AG04450 (cell line): ENCODE data around the gene ROBO1. TPM values are rescaled to one million over a fixed set of nuclear protein-coding genes. Genes with fewer than 3 reads are reported as not detected.

ENCODE experiments used
- CTCF ChIA-PET: fragments of 300-600, 350-600 bp; formaldehyde crosslinking; extraction: SDS; loops from one replicate; lab custom pipeline; 2022; ENCODE audit warnings: antibody characterized with exemption, inconsistent platforms; lab: Charles Lee
- POLR2A ChIA-PET: fragments of 350-600 bp; formaldehyde crosslinking; extraction: SDS; loops from one replicate; lab custom pipeline; 2021; ENCODE audit warnings: antibody characterized with exemption, inconsistent platforms; lab: Yijun Ruan, JAX
- DNase-seq: peaks from one replicate; pipeline ENCODE4 v3.0.0-alpha.2; 2011; ENCODE audit warnings: low read depth, low spot score
- H3K27ac ChIP-seq: one replicate; pipeline ENCODE4 v1.5.1; 2012; ENCODE audit warnings: low read depth, low read length, control low read depth
- H3K27me3 ChIP-seq: one replicate; pipeline ENCODE4 v1.6.0; 2012; ENCODE audit warnings: low read length; ENCODE audit not compliant: control insufficient read depth, insufficient read depth
- H3K4me3 ChIP-seq: 2 replicates; pipeline ENCODE4 v1.5.1; 2011; ENCODE audit warnings: mild to moderate bottlenecking, low read depth, low read length, control low read depth
- H3K9me3 ChIP-seq: 2 replicates; pipeline ENCODE4 v1.5.1; 2012; ENCODE audit warnings: low read length; ENCODE audit not compliant: control insufficient read depth, insufficient read depth
- polyA plus RNA-seq: library from polyadenylated mRNA; depleted of rRNA; stranded (reverse); fragments of >200 nt; gene quantifications from 2 replicates; pipeline ENCODE4 v1.2.3, GENCODE V29; 2011
- TF ChIP-seq, protein P1 (sequence below): IDR thresholded peaks from 2 replicates; pipeline ENCODE4 v1.5.1; 2011; ENCODE audit warnings: low read depth, low read length, control low read depth, inconsistent platforms

Gene ROBO1
- polyA plus RNA-seq, 1 experiment, result 66.0 TPM

DNA sequence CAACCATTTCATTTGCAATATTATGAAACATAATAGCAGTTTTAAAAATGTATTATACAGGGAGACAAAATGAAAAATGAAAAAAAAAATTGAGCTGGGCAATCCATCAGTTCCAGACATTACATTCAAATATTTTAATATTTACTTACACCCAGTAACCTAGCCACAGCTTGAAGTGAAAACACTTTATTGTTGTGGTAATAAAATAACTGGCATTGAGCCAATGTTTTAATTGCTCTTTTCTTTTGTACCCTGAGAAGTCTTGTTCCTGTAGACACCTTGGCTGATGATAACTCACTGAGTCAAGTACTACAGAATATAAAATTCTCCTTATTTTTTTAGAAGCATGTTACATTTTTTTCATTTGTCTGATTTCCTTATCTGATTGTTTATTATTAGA, 180.6 kb downstream of the ROBO1 start:
- no peaks in the 10 kb centered on the region for H3K27me3 ChIP-seq
- TF ChIP-seq, protein P1, sequence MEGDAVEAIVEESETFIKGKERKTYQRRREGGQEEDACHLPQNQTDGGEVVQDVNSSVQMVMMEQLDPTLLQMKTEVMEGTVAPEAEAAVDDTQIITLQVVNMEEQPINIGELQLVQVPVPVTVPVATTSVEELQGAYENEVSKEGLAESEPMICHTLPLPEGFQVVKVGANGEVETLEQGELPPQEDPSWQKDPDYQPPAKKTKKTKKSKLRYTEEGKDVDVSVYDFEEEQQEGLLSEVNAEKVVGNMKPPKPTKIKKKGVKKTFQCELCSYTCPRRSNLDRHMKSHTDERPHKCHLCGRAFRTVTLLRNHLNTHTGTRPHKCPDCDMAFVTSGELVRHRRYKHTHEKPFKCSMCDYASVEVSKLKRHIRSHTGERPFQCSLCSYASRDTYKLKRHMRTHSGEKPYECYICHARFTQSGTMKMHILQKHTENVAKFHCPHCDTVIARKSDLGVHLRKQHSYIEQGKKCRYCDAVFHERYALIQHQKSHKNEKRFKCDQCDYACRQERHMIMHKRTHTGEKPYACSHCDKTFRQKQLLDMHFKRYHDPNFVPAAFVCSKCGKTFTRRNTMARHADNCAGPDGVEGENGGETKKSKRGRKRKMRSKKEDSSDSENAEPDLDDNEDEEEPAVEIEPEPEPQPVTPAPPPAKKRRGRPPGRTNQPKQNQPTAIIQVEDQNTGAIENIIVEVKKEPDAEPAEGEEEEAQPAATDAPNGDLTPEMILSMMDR, result no peak
- H3K27ac ChIP-seq, result no peak overlapping the region
- CTCF ChIA-PET, result no interaction called here
- POLR2A ChIA-PET, result no interaction called here
- no peaks in the 10 kb centered on the region for H3K9me3 ChIP-seq
- no peak for DNase-seq
- H3K4me3 ChIP-seq, result no peak overlapping the region

GRCh38 chr3:79586232-79586631, 181.6 kb downstream of the ROBO1 start:
- POLR2A ChIA-PET, result no interaction called here
- no peak for DNase-seq
- CTCF ChIA-PET, result no interaction called here
- Histone ChIP-seq H3K9me3 (no peaks in the 10 kb centered on the region), H3K4me3 (no peak overlapping the region), H3K27ac (no peak overlapping the region), H3K27me3 (no peaks in the 10 kb centered on the region)
- TF ChIP-seq, protein P1, result no peak

DNA sequence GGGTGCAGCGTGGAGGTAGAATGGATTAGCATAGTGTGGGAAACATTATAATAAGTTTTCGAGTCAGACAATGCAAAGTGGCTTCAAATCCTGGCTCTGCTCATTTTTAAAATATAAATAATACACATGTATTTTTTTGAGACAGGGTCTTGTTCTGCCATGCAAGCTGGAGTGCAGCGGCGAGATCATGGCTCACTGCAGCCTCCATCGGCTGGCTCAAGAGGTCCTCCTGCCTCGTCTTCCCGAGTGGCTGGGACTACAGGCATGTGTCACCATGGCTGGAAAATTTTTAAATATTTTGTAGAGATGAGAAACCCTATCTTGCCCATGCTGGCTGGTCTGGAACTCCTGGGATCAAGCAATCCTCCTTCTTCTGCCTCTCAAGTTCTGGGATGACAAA, 194.9 kb downstream of the ROBO1 start:
- CTCF ChIA-PET, result no interaction called here
- TF ChIP-seq, protein P1, result no peak
- H3K27ac ChIP-seq, result no peak overlapping the region
- H3K4me3 ChIP-seq, result no peak overlapping the region
- POLR2A ChIA-PET, result no interaction called here
- H3K9me3 ChIP-seq, result no peaks in the 10 kb centered on the region
- no peaks in the 10 kb centered on the region for H3K27me3 ChIP-seq
- DNase-seq, result no peak

GRCh38 chr3:79568938-79569337, 198.9 kb downstream of the ROBO1 start:
- POLR2A ChIA-PET, result no interaction called here
- DNase-seq, result no peak
- no peak overlapping the region for H3K27ac ChIP-seq
- no peaks in the 10 kb centered on the region for H3K9me3 ChIP-seq
- CTCF ChIA-PET, result interaction anchor here (1.2 kb wide), 1 partner anchor 51 kb away, joined by 4 read pairs; no protein-coding TSS in a partner anchor
- no peaks in the 10 kb centered on the region for H3K27me3 ChIP-seq
- TF ChIP-seq, protein P1, result no peak
- H3K4me3 ChIP-seq, result no peak overlapping the region

- H3K4me3 ChIP-seq, result no peak overlapping the region
- H3K27ac ChIP-seq, result no peak overlapping the region
- H3K9me3 ChIP-seq, result no peaks in the 10 kb centered on the region
- ChIA-PET POLR2A (no interaction called here), CTCF (no interaction called here)
- TF ChIP-seq, protein P1, result no peak
- DNase-seq, result no peak
- no peaks in the 10 kb centered on the region for H3K27me3 ChIP-seq
Measured at GRCh38 chr3:79564192-79564591, 203.6 kb downstream of the ROBO1 start.
